K562 (cell line): ENCODE results near the gene AQP1. TPM values are rescaled to one million over a fixed set of nuclear protein-coding genes. Genes with fewer than 3 reads are reported as not detected.

Source experiments
- ATAC-seq: fragments of 200-7000 bp; cut with Tn5 transposase; 3 replicates; pipeline ENCODE4 v1.9.1; 2020; ENCODE audit warnings: moderate library complexity
- BruUV-seq: library from RNA; stranded (reverse); fragments of 400-500 nt; replicated peaks from 2 replicates; lab custom pipeline; 2021; lab: Mats Ljungman, UMichigan
- CTCF ChIA-PET: fragments of 300-600 bp; formaldehyde crosslinking; extraction: SDS; loops from one replicate; lab custom pipeline; 2021; ENCODE audit warnings: low intra/inter-chr PET ratio; lab: Yijun Ruan, JAX
- POLR2A ChIA-PET: fragments of 300-600, 350-650 bp; sonication (Branson Sonifier 250); formaldehyde crosslinking; extraction: SDS; loops from one replicate; lab custom pipeline; 2021; ENCODE audit warnings: antibody characterized with exemption, inconsistent platforms; lab: Yijun Ruan, JAX
- DNase-seq, 4 experiments: peaks; one replicate each; pipeline versions ENCODE4 v3.0.0 to v3.0.0-alpha.2; 2011 to 2018; ENCODE audit warnings: low spot score in 3 of 4, mixed read lengths in 3 of 4; ENCODE audit errors: extremely low read depth in 1 of 4
- FAIRE-seq: peaks from 2 replicates; lab custom pipeline; 2011; peaks lifted over from hg19 to GRCh38; lab: Jason Lieb, UNC
- H2AFZ ChIP-seq: 2 replicates; pipeline ENCODE4 v1.6.0; 2011; ENCODE audit warnings: low read depth, low read length, control low read depth, inconsistent platforms
- H3K27ac ChIP-seq: fragments of 200-600 bp; 3 replicates; pipeline ENCODE4 v1.8.0; 2011; ENCODE audit warnings: low read depth, mild to moderate bottlenecking, control low read depth, inconsistent platforms, low read length, moderate library complexity, mixed read lengths; ENCODE audit errors: extremely low read depth
- H3K27me3 ChIP-seq, 2 experiments: fragments of 300-600 bp in 1 of 2; 2 replicates in 1 of 2; 3 replicates in 1 of 2; pipeline versions ENCODE4 v1.6.0 to v1.8.0; 2011; ENCODE audit warnings: inconsistent platforms in 2 of 2, low read length in 2 of 2, mild to moderate bottlenecking in 1 of 2, mixed read lengths in 1 of 2, moderate library complexity in 1 of 2; ENCODE audit not compliant: control insufficient read depth in 2 of 2, insufficient read depth in 2 of 2
- H3K36me3 ChIP-seq: fragments of 300-600 bp; 3 replicates; pipeline ENCODE4 v1.8.0; 2011; ENCODE audit warnings: mild to moderate bottlenecking, low read length, inconsistent platforms; ENCODE audit not compliant: control insufficient read depth, insufficient read depth
- H3K4me1 ChIP-seq, 2 experiments: fragments of 200-600 bp in 1 of 2; replicated peaks in 1 of 2; 2 replicates in 1 of 2; 3 replicates in 1 of 2; pipeline versions ENCODE4 v1.5.1 to v1.8.0; 2011; ENCODE audit warnings: inconsistent platforms in 2 of 2, low read length in 2 of 2, mild to moderate bottlenecking in 1 of 2, mixed read lengths in 1 of 2, moderate library complexity in 1 of 2; ENCODE audit not compliant: control insufficient read depth in 2 of 2, insufficient read depth in 2 of 2
- H3K4me2 ChIP-seq: 2 replicates; pipeline ENCODE4 v1.6.1; 2011; ENCODE audit warnings: low read length, control low read depth, inconsistent platforms, mixed read lengths; ENCODE audit not compliant: insufficient read depth
- H3K4me3 ChIP-seq: fragments of 200-600 bp; sonication (generic), shearing (Covaris generic); 2 replicates; pipeline ENCODE4 v1.5.1; 2016; ENCODE audit warnings: control low read depth, inconsistent platforms
- H3K79me2 ChIP-seq: fragments of 200-600 bp; 3 replicates; pipeline ENCODE4 v1.8.0; 2011; ENCODE audit warnings: low read length, inconsistent platforms; ENCODE audit not compliant: control insufficient read depth, insufficient read depth
- H3K9ac ChIP-seq, 2 experiments: 2 replicates each; pipeline versions ENCODE4 v1.6.0 to v1.6.1; 2011; ENCODE audit warnings: low read depth in 2 of 2, low read length in 2 of 2, control low read depth in 1 of 2, inconsistent platforms in 1 of 2, mild to moderate bottlenecking in 1 of 2, mixed read lengths in 1 of 2; ENCODE audit not compliant: insufficient read depth in 1 of 2
- H3K9me1 ChIP-seq: one replicate; pipeline ENCODE4 v1.6.0; 2011; ENCODE audit warnings: inconsistent platforms, mild to moderate bottlenecking, low read length, moderate library complexity; ENCODE audit not compliant: control insufficient read depth, insufficient read depth
- H3K9me3 ChIP-seq: replicated peaks from 2 replicates; pipeline ENCODE4 v1.5.1; 2011; ENCODE audit warnings: low read depth, low read length, inconsistent platforms; ENCODE audit not compliant: control insufficient read depth, insufficient read depth
- H4K20me1 ChIP-seq: replicated peaks from 2 replicates; pipeline ENCODE4 v1.6.1; 2011; ENCODE audit warnings: low read length, inconsistent platforms, mixed read lengths; ENCODE audit not compliant: control insufficient read depth, insufficient read depth
- CTBP1 ChIP-seq: fragments of 450-650 bp; IDR thresholded peaks from 2 replicates; pipeline ENCODE4 v1.6.1; 2016; ENCODE audit warnings: borderline replicate concordance
- HBP1 ChIP-seq: fragments of 450-650 bp; formaldehyde crosslinking; IDR thresholded peaks from 2 replicates; pipeline ENCODE4 v1.4.0; 2022; ENCODE audit warnings: missing genetic modification characterization
- HMG20A ChIP-seq: fragments of 450-650 bp; formaldehyde crosslinking; conservative IDR thresholded peaks from 2 replicates; pipeline ENCODE4 v1.4.0; 2020; ENCODE audit warnings: mild to moderate bottlenecking, mixed read lengths
- MAFG ChIP-seq: fragments of 450-650 bp; conservative IDR thresholded peaks from 2 replicates; pipeline ENCODE4 v1.6.1; 2016; ENCODE audit warnings: missing genetic modification characterization, missing compliant biosample characterization
- MAX ChIP-seq: sonication (generic); formaldehyde crosslinking; IDR thresholded peaks from 2 replicates; pipeline ENCODE4 v1.9.0; 2022; ENCODE audit warnings: mild to moderate bottlenecking, missing genetic modification reagents
- MXD1 ChIP-seq: fragments of 250-450 bp; sonication (Bioruptor Pico); IDR thresholded peaks from 2 replicates; pipeline ENCODE4 v1.8.0; 2021; ENCODE audit warnings: borderline replicate concordance, mild to moderate bottlenecking, moderate library complexity; ENCODE audit not compliant: poor library complexity, severe bottlenecking
- SMARCB1 ChIP-seq: IDR thresholded peaks from 2 replicates; pipeline ENCODE4 v1.6.1; 2011; ENCODE audit warnings: improper control_type of control experiment, low read depth; ENCODE audit not compliant: insufficient read length
- SMC3 ChIP-seq: conservative IDR thresholded peaks from 2 replicates; pipeline ENCODE4 v1.6.1; 2011; ENCODE audit warnings: low read depth, low read length, improper control_type of control experiment; ENCODE audit not compliant: insufficient read depth
- TBL1XR1 ChIP-seq, 2 experiments: IDR thresholded peaks; 2 replicates each; pipeline ENCODE4 v1.6.1; 2012; ENCODE audit warnings: improper control_type of control experiment in 2 of 2, low read length in 2 of 2, mild to moderate bottlenecking in 1 of 2
- ZNF3 ChIP-seq: fragments of 250-450 bp; sonication (Bioruptor Pico); IDR thresholded peaks from 2 replicates; pipeline ENCODE4 v1.5.0; 2021; ENCODE audit warnings: mild to moderate bottlenecking, moderate library complexity
- ZNF507 ChIP-seq: conservative IDR thresholded peaks from 2 replicates; pipeline ENCODE4 v1.6.1; 2017; ENCODE audit warnings: missing genetic modification characterization, missing compliant biosample characterization
- ZNF707 ChIP-seq: fragments of 250-450 bp; sonication (Bioruptor Pico); conservative IDR thresholded peaks from 2 replicates; pipeline ENCODE4 v1.8.0; 2022; ENCODE audit warnings: inconsistent platforms, mild to moderate bottlenecking, moderate library complexity
- in situ Hi-C: fragments of 300-500 bp; cut with MboI; formaldehyde crosslinking; loops from 4 replicates; pipeline ENCODE4 v1.15.0; 2018; ENCODE audit warnings: inconsistent platforms, mixed read lengths
- intact Hi-C: fragments of 100-400 bp; cut with micrococcal nuclease; formaldehyde crosslinking; loops from 2 replicates; pipeline ENCODE4 v1.14.2; 2022
- polyA plus RNA-seq, 8 experiments: library from polyadenylated mRNA; depleted of rRNA in 4 of 8; stranded (reverse) in 5 of 8; unstranded in 3 of 8; fragments of >200 nt; fragmentation: Nextera tagmentation in 2 of 8; fragmentation: Illumina TruSeq in 1 of 8; extraction: Ambion mirVana in 2 of 8; extraction: Trizol in 1 of 8; gene quantifications; 2 replicates each; pipeline versions ENCODE4 v1.2.1 to v1.2.3, GENCODE V29; 2011 to 2014; ENCODE audit warnings: inconsistent platforms in 1 of 8, missing spikeins in 1 of 8
- total RNA-seq, 7 experiments: library from RNA; depleted of rRNA in 6 of 7; stranded (reverse); fragments of >200 nt in 6 of 7; fragmentation: Illumina TruSeq in 2 of 7; extraction: Trizol in 2 of 7; gene quantifications; 2 replicates each; pipeline versions ENCODE4 v1.2.1 to v1.2.3, GENCODE V29; 2011 to 2021; ENCODE audit warnings: low replicate concordance in 1 of 7

AQP1 gene
- total and polyA plus RNA-seq, 9 of the 15 experiments (the other 6 are each of a cell fraction or from before 2014, with no cell fraction given), result 0.18 to 12.6 (median 4.1) TPM

- TF ChIP-seq CTBP1, result no peak
- TF ChIP-seq SMARCB1, result no peak
- no peak for TF ChIP-seq MXD1 (CRISPR knock-in tag)
- no peak for TF ChIP-seq HMG20A
- no peak for TF ChIP-seq MAX (CRISPR knock-in tag)
- no peak for TF ChIP-seq ZNF3 (CRISPR knock-in tag)
- no peak for TF ChIP-seq MAFG (tag)
- no peak for TF ChIP-seq TBL1XR1 (IDR thresholded peaks at IDR 0.05; ENCODE audit: low read length in 2 of 2)
- TF ChIP-seq ZNF507 (tag), result no peak
- TF ChIP-seq ZNF707 (CRISPR knock-in tag), result no peak
These were observed 30.2 kb upstream of the AQP1 start (continued) for GRCh38 chr7:30881448-30881847.

- intact Hi-C loops (no loop called here), in situ Hi-C loops (no loop called here)
- FAIRE-seq, result no peak
- H3K4me3 ChIP-seq, result no peak overlapping the region
- ATAC-seq, result no peak
- BruUV-seq, result no TSS peak
- no peaks in the 10 kb centered on the region for H3K9me1 ChIP-seq
- no peaks in the 10 kb centered on the region for H3K79me2 ChIP-seq
- H3K27me3 ChIP-seq, result no peaks in the 10 kb centered on the region
- H2AFZ ChIP-seq, result no peak overlapping the region
- no peak overlapping the region; a peak in 1 of 4 replicates for H3K9ac ChIP-seq
- H3K4me1 ChIP-seq, result peaks cover under 1 to 16% of the 10 kb centered on the region in 2 experiments; a peak in 2 of 5 replicates
- DNase-seq, result no peak
- no peak overlapping the region for H3K27ac ChIP-seq
- CTCF ChIA-PET, result no interaction called here
- H4K20me1 ChIP-seq, result no peaks in the 10 kb centered on the region
- no peaks in the 10 kb centered on the region for H3K9me3 ChIP-seq
- no peaks in the 10 kb centered on the region for H3K36me3 ChIP-seq
- POLR2A ChIA-PET, result no interaction called here
- H3K4me2 ChIP-seq, result no peak overlapping the region
- no peak for TF ChIP-seq HBP1
- TF ChIP-seq SMC3, result no peak
These were observed 26.8 kb upstream of the AQP1 start for GRCh38 chr7:30884881-30885280.
